ENCODE results near the gene KBTBD2. TPM values are rescaled to one million over a fixed set of nuclear protein-coding genes. Genes with fewer than 3 reads are reported as not detected.
"Not testable (repeated sequence)": the region's sequence is repeated elsewhere in the genome, so short reads cannot be mapped to it uniquely, and the experiment has no call there.

Gene KBTBD2
- total RNA-seq: 49.5 and 59.3 TPM in 2 replicates

GRCh38 chr7:32891043-32891799 is at the start of gene KBTBD2:
TSS of gene KBTBD2 (minus strand) at chr7:32891760. CDS start at chr7:32879604, 12,156 bp downstream.
- DNase-seq (ENCODE audit: low read depth, low spot score): peak; percentile 69

- DNase-seq (ENCODE audit: low read depth, low spot score): no peak
Observed at GRCh38 chr7:32941181-32941580, 49.6 kb upstream of the KBTBD2 start.

DNA sequence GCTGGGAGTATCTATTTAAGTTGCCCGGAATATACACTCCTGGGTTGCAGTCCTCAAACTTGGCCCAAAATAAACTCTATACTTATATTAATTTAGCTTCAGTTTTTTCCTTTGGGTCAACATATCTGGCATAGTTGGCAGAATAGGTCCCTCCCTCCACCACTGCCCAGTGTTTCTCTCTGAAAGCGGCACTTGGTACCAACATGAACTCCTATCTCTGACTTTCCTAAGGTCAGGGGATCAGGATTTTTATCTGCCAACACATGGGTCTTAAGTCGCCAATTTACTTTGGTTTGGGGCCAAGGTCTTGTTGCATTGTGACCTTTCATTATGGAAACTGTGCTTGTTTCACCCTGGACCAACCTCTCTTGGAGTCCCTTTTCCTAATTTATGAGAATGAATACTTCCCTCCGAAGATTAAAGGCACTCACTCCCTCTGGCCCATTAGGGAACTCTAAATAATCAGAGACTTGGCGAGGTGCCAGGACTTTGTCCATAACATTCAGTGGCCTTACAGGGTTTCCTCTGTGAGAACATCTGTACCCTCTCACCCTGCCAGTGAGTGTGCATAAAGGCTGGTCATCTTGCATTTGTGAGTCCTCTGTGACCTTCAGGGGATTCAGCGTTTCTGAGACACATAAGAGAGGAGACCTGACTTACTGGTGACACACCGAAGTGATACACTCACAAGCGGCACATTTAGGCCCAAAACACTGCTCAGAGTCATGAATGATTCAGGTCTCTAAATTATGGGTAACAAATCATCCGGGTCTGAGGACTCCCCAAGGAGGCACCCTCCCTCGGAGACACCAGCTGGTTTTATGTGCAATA is 46.0 kb upstream of the KBTBD2 start:
- no peak for DNase-seq (ENCODE audit: low read depth, low spot score)

- no peak for DNase-seq (ENCODE audit: low read depth, low spot score)
Observed at GRCh38 chr7:32936689-32937088, 45.1 kb upstream of the KBTBD2 start.

DNA sequence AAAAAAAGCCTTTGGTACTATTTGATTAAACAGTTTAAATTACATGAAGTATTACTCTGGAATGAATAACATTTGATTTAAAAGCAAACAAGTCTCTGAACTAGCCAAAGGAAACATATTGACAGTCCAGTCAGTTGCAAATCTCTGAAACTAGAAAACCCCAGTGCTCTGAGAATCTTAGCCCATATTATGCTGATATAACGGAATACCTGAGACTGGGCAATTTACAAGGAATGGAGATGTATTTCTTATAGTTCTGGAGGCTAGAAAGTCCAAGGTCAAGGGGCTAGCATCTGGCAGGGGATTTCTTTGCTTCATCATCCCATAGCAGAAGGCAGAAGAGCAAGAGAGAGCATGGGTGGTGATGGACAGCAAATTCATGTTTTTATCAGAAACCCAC is 44.0 kb upstream of the KBTBD2 start:
- no peak for DNase-seq (ENCODE audit: low read depth, low spot score)

- no peak for DNase-seq (ENCODE audit: low read depth, low spot score)
Observed at GRCh38 chr7:32930378-32930777, 38.8 kb upstream of the KBTBD2 start.

GRCh38 chr7:32929430-32930143 is 38.0 kb upstream of the KBTBD2 start:
- no peak for DNase-seq (ENCODE audit: low read depth, low spot score)

DNA sequence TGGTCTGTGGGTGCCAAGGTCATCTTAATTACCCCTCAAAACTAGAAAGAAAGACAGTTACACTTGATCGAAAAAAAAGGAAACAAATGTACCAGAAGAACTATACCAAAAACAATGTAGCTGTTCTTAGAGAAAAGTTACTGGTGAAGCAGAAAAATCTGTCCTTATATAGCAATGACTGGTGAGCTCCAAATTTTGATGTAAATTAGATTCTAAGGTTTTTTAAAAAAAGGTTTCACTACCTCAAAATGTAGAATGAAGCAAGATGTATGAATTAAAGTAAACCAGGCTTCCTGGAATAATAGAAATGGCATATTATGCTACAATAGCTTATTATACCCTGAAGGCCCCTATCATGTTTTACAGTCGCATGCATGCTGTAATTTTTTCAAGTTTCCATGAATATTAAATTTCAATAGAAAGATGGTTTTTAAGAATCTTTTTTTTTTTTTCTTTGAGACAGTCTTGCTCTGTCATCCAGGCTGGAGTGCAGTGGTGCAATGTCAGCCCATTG is 37.3 kb upstream of the KBTBD2 start:
- no peak for DNase-seq (ENCODE audit: low read depth, low spot score)

DNA sequence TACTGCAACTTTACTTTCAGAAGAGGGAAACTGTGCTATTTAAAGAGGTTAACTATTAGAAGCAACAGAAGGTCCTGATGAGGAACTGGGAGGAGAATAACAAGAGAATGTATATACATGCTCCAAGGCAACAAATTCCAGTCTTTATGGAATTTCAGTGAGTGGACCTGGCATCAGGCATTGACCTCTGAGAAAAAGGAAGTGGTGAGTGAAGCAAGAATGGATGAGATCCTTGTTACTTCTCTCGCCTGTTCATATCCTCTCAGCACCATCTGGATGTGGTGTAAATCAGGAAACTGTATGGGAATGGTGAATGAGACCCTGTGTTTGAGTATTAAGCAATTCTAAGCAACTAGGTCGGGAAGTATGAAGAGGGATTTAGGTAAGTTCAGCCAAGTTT is 30.3 kb upstream of the KBTBD2 start:
- peak; percentile 60 for DNase-seq (ENCODE audit: low read depth, low spot score)

DNA sequence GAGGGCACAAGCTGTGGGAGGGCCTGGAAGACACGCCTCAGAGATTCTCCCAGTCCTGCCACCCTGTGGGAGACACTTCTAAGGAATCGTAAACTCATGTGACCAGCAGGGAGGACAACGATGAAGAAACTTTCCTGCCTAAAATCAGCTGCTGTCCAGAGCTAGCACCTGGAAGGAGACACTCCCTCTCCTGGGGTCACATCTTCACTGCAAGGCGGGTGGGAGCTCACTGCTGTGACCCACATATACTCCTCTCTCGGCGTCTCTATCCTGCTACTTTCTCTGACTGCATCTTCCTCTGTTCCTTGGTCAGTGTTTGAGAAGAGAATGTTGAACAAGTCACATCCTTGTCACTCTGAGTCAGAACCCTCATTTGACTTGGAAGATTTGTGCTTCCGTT is 25.4 kb upstream of the KBTBD2 start:
- DNase-seq (ENCODE audit: low read depth, low spot score): not testable (repeated sequence)

GRCh38 chr7:32916006-32916405 is 24.4 kb upstream of the KBTBD2 start:
- DNase-seq (ENCODE audit: low read depth, low spot score): no peak

GRCh38 chr7:32915041-32915536 is 23.5 kb upstream of the KBTBD2 start:
- DNase-seq (ENCODE audit: low read depth, low spot score): no peak

DNA sequence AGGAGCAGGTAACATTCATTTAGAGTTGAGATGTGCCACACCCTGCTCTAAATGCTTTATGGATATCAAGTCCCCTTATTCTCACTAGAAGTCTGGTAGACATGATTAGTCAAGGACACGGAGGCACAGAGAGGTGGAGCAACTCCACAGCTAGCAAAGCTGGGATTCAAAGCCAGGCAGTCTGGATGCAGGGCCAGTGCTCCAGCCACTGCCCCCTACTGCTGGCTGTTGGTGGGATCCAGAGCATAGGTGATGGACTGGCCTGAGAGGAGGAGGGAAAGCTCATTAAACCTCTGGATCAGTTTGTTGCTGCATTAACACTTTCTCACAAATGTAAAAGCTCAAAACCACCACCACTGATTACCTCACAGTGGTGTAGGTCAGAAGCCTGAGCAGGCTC is 22.6 kb upstream of the KBTBD2 start:
- no peak for DNase-seq (ENCODE audit: low read depth, low spot score)

GRCh38 chr7:32910195-32910594 is 18.6 kb upstream of the KBTBD2 start:
- no peak for DNase-seq (ENCODE audit: low read depth, low spot score)

DNA sequence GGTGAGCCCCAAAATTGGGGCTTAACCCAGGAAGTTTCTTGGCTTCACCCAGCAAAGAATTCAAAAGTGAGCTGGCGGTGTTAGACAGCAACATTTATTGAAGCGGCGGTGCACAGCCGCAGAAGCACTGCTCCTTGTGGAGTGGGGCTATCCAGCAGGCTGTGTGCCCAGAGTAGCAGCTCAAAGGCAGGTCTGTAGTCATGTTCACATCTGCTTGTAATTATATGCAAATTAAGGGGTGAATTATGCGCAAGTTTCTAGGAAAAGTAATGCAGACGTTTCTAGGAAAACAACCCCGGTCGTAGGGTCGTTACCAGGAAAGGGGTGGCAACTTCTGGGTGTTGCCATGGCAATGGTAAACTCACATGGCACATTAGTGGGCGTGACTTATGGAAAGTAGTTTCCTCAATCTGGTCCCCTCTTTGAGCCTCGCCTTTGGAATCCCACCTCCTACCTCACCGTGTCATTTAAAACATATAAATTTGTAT is 13.7 kb upstream of the KBTBD2 start:
- peak; percentile 44 for DNase-seq (ENCODE audit: low read depth, low spot score)

DNA sequence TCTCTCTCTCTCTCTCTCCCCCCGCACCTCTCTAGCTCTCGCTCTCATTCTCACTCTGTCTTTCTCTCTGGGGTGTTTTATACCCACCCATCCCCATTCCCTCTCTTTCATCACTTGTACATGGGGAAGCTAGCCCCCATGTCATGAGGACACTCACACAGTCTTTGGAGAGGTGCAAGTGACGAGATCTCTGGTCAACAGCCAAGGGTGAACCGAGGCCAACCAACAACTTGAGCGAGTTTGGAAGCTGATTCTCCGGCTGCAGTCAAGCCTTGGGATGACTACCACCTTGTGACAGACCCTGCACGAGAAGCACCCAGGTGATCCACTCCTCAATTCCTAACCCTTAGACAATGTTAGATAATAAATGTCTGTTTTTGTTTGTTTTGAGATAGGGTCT is 10.1 kb upstream of the KBTBD2 start:
- DNase-seq (ENCODE audit: low read depth, low spot score): no peak

DNA sequence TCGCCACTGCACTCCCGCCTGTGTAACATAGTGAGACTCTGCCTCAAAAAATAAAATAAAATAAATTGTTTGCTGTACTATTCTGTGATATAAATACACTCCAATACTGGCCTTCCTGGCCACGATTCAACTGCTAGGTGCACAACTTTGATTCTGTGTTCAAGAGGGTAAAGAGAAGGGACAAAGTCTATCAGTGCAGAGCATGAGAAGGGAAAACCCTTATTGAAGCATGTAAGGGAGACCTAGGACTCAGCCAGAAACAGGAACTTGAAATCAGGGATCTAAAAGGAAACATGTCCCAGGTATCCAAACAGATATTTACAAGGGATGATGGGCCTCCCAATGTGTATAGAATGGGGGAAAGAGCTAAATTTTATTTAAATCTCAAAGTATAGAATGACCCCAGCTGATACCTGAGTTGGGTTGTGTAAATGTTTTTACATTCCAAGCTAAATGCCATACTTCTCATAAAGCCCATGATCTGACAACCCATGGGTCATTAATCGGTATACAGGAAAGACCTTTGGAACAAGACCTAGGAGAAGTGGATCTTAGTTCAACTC is 9.0 kb upstream of the KBTBD2 start:
- no peak for DNase-seq (ENCODE audit: low read depth, low spot score)

GRCh38 chr7:32897376-32897775 is 5.8 kb upstream of the KBTBD2 start:
- not testable (repeated sequence) for DNase-seq (ENCODE audit: low read depth, low spot score)

GRCh38 chr7:32896564-32897347 is 5.2 kb upstream of the KBTBD2 start:
- DNase-seq (ENCODE audit: low read depth, low spot score): no peak

GRCh38 chr7:32894171-32894570 is 2.6 kb upstream of the KBTBD2 start:
- no peak for DNase-seq (ENCODE audit: low read depth, low spot score)

Measured in pulmonary artery endothelial cell (primary cell).